Activated CD4-positive, alpha-beta T cell treated with anti-CD3 and anti-CD28 coated beads, Interleukin-2, amount 50 U/mL, for 16 hours (primary cell): ENCODE measurements around the gene RABGAP1L.
A peak's percentile ranks its signal among the peaks of the same experiment; 100 is the strongest.
"Not testable (repeated sequence)": the region's sequence is repeated elsewhere in the genome, so short reads cannot be mapped to it uniquely, and the experiment has no call there.

Experiments used
- DNase-seq: peaks from one replicate; pipeline ENCODE4 v3.0.0-alpha.2; 2020

The RABGAP1L gene

GRCh38 chr1:174786358-174786757 lies 627.0 kb downstream of the RABGAP1L start:
- no peak for DNase-seq

GRCh38 chr1:174786760-174787159 lies 627.4 kb downstream of the RABGAP1L start:
- DNase-seq = peak; percentile 63

- DNase-seq = no peak
Measured at GRCh38 chr1:174788981-174789380, 629.7 kb downstream of the RABGAP1L start.

GRCh38 chr1:174789399-174789798 lies 630.1 kb downstream of the RABGAP1L start:
- DNase-seq = peak; percentile 19

GRCh38 chr1:174791863-174792262 lies 632.5 kb downstream of the RABGAP1L start:
- DNase-seq = no peak

- no peak for DNase-seq
Measured at GRCh38 chr1:174794861-174795260, 635.5 kb downstream of the RABGAP1L start.

- DNase-seq = no peak
Measured at GRCh38 chr1:174795806-174796205, 636.5 kb downstream of the RABGAP1L start.

- no peak for DNase-seq
Measured at GRCh38 chr1:174797398-174797797, 638.1 kb downstream of the RABGAP1L start.

- no peak for DNase-seq
Measured at GRCh38 chr1:174799136-174799479, 639.8 kb downstream of the RABGAP1L start.

- no peak for DNase-seq
Measured at GRCh38 chr1:174800216-174800851, 641.0 kb downstream of the RABGAP1L start.

- no peak for DNase-seq
Measured at GRCh38 chr1:174800876-174801275, 641.6 kb downstream of the RABGAP1L start.

- DNase-seq = peak; percentile 31
Measured at GRCh38 chr1:174809755-174810280, 650.5 kb downstream of the RABGAP1L start.

- no peak for DNase-seq
Measured at GRCh38 chr1:174812016-174812415, 652.7 kb downstream of the RABGAP1L start.

GRCh38 chr1:174812656-174813055 lies 653.3 kb downstream of the RABGAP1L start:
- DNase-seq = peak; percentile 12

GRCh38 chr1:174815036-174815435 lies 655.7 kb downstream of the RABGAP1L start:
- DNase-seq = peak; percentile 70

GRCh38 chr1:174815474-174815908 lies 656.2 kb downstream of the RABGAP1L start:
- no peak for DNase-seq

GRCh38 chr1:174816621-174817020 lies 657.3 kb downstream of the RABGAP1L start:
- not testable (repeated sequence) for DNase-seq

GRCh38 chr1:174818014-174818616 lies 658.8 kb downstream of the RABGAP1L start:
- peak; percentile 40 for DNase-seq

- no peak for DNase-seq
Measured at GRCh38 chr1:174818951-174819350, 659.6 kb downstream of the RABGAP1L start.

GRCh38 chr1:174819596-174819995 lies 660.3 kb downstream of the RABGAP1L start:
- DNase-seq = no peak

GRCh38 chr1:174825127-174825526 lies 665.8 kb downstream of the RABGAP1L start:
- DNase-seq = no peak

- DNase-seq = no peak
Measured at GRCh38 chr1:174825806-174826205, 666.5 kb downstream of the RABGAP1L start.

- no peak for DNase-seq
Measured at GRCh38 chr1:174828264-174828663, 668.9 kb downstream of the RABGAP1L start.

GRCh38 chr1:174829990-174830389 lies 670.7 kb downstream of the RABGAP1L start:
- DNase-seq = no peak

GRCh38 chr1:174836543-174836942 lies 677.2 kb downstream of the RABGAP1L start:
- no peak for DNase-seq
